ENCODE measurements around the gene SIK2.

SIK2 gene

DNA sequence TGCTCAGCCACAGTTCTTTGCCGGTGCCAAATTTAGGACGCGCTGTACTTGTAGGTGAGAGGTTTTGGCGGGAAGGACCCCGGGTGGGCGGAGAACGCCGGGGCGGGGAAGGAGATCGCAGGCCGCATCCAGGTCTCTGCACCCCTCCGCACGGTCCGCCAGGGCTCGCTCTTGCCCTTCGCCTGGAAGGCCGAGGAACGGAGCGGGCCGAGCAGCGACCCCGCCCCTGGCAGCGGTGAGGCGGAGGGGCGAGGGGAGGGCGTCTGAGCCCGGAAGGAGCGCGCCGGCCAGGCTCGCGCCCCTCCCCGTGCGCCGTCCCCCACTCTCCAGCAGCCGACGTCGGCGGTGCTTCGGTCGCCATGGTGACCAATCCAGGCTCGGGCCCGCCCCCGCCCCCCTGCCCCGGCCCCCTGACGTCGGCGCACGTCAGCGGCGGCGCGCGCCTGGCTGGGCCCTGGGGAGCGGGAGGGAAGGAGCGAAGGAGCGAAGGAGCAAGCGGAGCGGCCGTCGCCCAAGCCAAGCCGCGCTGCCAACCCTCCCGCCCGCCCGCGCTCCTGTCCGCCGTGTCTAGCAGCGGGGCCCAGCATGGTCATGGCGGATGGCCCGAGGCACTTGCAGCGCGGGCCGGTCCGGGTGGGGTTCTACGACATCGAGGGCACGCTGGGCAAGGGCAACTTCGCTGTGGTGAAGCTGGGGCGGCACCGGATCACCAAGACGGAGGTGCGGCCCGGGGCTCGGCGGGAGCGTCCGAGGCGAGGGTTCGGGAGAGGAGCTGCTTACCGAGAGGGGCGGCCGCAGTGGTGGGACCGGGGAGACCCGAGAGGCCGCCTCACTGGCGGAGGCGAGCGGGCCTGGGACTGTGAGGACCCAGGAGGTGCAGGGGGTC, at the start of gene SIK2:
SIK2 (plus strand) TSS at position 471 of the 886 bp plus-strand sequence; CDS start at position 586, 115 bp downstream.
- peak; percentile 67 for DNase-seq (ENCODE audit: low read depth)

DNA sequence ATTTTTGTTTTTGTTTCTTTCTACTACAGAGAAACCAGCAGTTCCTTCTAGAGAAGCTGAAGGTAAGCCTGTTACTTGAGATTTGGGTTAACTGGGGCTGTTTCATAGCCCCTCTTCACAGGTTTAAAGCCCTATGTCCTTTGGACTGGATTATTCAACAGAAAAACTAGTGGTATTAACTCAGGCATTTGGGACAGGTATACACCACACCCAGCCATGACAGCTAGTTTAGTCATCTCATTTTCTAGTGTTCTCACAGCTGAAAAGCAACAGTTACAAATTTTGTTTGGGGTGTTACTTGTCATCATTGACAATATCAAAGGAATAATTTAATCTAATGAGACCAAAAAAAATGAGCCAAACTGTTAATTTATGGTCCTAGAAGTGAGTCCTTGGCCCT, 47.7 kb upstream of the SIK2 start:
- no peak for DNase-seq (ENCODE audit: low read depth)

DNA sequence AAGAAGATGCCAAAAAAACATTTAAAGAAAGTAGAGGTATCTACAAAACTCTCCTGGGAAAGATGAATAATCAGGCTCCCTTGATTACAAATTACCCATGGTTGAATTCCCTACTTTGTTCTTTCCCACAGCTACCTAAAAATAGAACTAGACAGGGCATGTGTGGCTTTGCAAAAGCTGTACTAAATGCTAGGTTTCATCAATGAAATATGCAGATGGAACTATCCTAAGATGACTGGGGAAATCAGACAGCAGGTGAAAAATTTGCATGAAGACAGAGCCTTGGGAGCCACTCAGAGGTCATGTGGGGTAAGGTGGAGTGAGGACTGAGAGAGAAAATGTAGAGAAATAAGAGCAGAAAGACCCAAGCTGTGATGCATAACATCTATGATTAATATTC, 47.0 kb upstream of the SIK2 start:
- DNase-seq (ENCODE audit: low read depth), result no peak

DNA sequence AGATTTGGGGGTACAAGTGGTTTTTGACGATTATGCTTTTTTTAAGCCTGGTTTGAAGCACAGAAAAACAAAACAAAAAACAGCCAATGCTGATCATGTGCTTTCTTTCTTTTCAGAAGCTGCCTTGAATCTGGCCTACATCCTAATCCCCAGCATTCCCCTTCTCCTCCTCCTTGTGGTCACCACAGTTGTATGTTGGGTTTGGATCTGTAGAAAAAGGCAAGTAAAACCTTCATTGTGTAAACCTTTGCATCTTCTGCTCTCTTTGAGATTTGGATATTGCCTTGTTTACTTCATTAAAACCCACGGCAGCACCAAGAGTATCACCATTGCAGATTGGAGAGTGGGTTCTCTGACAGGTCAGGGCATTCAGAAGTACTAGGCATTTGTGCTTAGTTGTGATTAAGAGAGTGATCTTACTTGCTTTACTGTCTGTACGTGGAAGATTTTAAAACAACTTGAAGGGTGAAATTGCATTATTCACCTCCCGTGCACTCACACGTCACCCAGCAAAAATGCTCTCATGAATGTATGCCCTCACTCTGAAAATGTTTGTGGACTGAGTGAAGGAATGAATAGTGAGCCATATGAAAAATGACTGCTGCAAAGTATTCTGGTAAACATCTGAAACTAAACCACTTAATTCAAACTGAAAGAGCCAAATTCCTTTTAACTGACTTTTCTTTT, 44.7 kb upstream of the SIK2 start:
- DNase-seq (ENCODE audit: low read depth), result no peak

DNA sequence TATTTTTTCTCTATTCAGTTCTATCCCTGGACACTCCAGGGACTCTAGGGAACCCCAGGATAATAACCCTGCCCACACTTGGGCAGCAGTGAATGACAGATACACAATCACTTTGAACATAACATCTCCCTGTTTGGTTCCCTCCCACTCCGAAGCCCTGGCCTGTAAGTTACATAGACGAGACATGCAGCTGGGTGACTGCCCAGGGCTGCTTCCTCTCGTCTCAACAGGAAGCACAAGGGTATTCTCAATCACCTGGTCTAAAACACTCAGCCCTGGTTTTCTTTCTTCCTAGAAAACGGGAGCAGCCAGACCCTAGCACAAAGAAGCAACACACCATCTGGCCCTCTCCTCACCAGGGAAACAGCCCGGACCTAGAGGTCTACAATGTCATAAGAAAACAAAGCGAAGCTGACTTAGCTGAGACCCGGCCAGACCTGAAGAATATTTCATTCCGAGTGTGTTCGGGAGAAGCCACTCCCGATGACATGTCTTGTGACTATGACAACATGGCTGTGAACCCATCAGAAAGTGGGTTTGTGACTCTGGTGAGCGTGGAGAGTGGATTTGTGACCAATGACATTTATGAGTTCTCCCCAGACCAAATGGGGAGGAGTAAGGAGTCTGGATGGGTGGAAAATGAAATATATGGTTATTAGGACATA, 42.3 kb upstream of the SIK2 start:
- no peak for DNase-seq (ENCODE audit: low read depth)

DNA sequence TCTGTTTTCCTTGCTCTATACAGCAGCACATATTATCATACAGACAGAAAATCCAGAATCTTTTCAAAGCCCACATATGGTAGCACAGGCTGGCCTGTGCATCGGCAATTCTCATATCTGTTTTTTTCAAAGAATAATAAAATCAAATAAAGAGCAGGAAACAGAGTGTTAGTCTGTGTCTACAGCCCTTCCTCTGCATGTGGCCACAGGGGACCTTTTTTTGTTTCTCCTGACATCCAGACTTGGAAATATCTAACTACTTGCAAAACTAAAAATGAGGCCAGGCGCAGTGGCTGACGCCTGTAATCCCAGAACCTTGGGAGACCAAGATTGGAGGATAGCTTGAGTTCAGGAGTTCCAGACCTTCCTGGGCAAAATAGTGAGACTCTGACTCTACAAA, 41.4 kb upstream of the SIK2 start:
- no peak for DNase-seq (ENCODE audit: low read depth)

DNA sequence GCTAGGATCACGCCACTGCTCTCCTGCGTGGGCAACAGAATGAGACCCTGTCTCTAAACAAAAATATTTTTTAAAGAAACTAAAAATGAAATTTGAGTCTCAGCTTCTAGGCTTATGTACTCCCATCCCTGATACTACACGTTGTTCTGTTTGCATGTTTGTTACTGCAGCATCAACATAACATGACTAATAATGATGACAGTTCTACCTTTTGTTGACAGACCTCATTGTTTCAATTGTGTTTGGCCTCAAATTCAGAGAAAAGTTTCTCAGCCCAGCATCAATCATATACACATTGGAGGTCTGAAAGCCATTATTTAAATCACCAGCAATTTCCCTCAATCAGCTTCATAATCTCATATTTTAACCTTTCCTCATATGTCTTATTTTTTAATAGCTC, 40.9 kb upstream of the SIK2 start:
- no peak for DNase-seq (ENCODE audit: low read depth)

DNA sequence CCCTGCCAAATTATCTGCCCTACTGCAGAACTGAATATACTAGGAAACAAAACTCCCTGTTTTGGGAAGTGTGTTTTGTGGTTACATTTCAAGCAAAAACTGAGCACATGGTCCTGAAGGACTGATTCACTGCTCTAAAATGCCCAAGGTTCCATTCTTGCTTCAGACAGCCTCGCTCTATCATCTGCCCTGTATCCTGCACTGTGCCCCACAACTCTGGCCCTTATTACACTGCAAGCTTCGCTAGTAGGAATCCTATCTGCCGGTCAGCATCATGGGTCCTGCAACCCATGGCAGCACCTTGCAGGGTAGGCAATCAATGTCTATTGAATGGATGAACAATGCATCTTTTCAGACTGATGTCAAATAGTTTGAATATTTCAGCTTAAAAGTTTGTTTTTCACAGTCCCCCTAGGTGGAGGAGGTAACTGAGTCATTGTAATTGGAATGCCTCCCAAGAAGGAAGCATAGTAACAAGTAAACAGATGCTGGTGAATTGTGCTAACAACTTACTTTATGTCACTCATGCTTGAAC, 40.4 kb upstream of the SIK2 start:
- DNase-seq (ENCODE audit: low read depth), result no peak

DNA sequence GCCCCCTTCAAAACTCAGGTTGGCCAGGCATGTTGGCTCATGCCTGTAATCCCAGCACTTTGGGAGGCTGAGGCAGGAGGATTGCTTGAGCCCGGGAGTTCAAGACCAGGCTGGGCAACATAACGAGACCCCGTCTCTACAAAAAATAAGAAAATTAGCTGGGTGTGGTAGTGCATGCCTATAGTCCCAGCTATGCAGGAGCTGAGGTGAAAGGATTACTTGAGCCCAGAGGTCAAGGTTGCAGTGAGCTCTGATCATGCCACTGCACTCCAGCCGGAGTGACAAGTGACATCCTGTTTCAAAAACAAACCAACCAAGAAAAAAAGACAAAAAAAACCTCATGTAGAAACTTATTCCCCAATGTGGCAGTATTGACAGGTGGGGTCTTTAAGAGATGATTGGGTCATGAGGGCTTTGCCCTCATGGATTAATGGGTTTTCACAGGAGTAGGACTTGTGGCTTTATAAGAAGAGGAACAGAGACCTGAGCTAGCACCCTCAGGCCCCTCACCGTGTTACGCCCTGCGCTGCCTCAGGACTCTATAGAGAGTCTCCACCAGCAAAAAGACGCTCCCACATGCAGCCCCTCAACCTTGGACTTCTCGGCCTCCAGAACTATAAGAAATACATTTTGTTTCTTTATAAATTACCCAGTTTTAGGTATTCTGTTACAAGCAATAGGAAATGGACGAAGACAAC, 39.4 kb upstream of the SIK2 start:
- no peak for DNase-seq (ENCODE audit: low read depth)

DNA sequence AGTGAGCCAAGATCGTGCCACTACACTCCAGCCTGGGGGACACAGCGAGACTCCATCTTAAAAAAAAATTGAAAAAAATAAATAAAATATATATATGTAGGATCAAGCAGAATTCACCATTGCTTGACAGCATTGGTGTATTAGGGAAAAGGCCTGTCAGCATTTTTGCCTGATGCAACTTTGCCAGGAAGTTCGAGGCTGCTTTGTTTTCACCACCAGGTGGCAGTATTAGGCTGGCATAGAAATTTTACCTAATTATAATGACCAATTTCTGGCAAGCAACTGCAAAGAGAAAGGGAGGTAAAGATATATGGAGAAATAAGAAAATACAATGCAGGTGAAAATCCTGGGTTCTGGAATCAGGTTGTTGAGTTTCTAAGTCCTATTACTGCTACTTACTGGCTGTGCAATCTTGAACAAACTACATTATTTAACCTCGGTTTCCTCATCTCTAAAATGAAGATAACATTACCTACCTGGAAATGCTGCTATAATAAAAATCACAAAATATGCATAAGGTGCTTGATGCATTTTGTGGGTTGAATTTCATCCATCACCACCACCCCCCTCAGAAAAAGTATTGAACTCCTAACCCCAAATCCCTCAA, 37.0 kb upstream of the SIK2 start:
- peak; percentile 37 for DNase-seq (ENCODE audit: low read depth)

DNA sequence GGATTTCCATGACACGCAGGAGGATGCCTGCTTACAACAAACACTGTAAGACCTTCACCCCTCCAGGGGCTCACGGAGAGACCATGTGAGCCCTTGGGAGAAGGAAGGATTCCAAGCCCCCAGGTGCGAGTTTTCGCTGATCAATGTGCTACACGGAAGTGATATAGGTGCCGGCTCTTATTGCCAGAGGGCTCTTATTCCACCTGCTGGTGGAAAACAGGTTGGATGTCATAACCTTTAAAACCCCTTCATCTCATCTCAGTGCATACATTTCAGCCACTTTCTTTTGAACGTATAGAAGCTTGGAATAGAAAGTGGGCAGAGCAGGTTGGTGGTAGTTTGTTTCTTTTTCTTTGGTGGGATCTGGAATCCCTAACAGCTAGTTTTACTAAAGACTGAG, 35.9 kb upstream of the SIK2 start:
- no peak for DNase-seq (ENCODE audit: low read depth)

DNA sequence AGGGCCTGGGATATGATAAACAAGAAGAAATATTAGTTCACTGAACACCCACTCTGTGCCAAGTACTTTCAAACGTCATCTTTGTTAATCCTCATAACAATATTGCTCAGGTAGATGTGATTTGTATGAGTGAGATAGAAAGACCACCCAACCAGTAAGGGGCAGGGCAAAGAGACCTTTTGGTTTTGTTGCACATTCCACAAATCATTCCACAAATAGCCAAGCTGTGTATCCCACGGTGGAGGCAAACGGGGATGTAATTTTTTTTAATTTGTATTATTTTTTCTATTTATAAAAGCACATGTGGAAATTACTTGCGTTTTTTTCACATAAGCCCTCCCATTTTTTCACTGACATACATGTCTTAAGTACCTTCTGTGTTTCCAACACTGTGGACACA, 32.8 kb upstream of the SIK2 start:
- no peak for DNase-seq (ENCODE audit: low read depth)

DNA sequence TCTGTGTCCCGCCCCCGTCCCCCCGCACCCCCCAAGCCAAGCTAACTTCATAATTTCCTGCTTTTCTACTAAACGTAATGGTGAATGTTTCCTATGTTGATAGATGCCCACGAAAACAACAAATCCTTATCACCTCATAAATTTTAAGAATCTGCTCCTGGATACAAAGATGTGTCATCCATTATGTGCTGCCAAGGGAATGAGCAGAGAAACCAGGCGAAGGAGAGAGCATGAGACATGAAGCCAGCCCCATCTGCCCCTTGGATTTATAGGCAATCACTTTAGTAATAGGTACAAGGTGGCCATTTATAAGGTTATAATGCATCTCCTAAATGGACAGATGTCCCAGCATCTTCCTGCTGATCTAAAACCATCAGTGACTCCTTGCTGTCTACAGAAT, 31.5 kb upstream of the SIK2 start:
- DNase-seq (ENCODE audit: low read depth), result no peak

DNA sequence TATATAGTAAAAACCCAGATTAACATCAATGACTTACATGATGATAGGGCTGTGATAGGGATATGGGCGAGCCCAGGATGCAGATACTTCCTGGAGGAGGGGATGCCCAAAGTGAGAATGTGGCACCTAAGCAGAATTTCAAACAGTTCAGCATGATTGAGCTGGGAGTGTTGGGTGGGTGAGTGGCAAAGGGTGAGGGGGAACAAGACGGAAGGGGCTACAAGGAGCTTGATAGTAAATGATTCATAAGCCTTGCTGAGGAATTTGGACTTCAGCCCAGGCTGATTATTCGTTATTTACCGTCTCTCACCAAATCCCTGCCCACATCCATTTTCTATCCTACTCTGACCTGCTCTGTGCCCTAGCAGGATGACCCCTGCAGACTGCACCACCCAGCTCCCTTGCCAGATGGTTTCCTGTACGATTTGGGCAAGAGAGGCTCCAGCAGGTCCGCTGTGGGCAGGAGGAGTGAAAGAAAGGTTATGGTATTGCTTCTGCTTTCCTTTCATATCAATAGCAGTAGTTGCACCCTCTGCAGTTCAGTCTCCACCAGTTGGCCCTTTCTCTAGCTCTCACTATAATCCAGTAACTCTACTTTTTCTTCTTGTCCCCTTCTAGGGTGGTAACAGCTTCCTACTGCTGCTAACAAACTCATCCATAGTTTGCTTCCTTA, 30.3 kb upstream of the SIK2 start:
- DNase-seq (ENCODE audit: low read depth), result no peak

DNA sequence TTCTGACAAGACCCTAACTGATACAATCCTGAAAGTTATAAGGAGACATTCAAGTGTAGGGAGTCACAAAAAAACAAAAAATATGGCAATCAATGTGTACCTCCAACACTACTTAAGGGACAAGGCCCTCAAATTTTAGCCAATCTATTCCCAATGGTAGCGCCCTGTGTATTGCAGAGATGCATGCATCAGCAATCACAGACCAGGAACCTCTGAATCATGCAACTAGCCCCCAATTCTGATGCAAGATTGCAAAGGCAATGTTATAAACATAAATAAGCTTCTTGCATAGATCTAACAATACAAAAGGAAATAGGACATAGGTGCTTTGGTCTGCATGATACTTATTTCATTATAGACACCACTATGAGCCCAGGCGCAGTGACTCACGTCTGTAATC, 29.7 kb upstream of the SIK2 start:
- DNase-seq (ENCODE audit: low read depth), result no peak

DNA sequence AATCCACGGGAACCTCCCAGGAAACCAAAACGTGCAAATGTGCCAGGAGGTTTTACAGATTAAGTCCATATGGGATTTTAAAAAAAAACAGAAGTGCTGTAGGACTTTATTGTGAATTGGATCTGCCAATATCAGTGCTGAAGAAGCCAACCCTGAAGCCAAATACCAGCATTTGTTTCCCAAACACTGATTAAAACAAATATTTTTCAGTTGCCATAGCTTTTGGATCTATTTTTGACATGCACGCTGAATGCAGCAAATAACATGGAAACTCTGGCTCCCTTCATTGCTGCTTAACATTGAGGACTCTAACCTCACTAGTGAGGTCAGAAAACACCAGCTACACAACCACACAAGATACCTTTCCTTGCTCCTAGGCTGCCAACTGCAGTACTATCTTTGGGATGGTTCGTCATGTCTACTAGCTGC, 28.4 kb upstream of the SIK2 start:
- no peak for DNase-seq (ENCODE audit: low read depth)

DNA sequence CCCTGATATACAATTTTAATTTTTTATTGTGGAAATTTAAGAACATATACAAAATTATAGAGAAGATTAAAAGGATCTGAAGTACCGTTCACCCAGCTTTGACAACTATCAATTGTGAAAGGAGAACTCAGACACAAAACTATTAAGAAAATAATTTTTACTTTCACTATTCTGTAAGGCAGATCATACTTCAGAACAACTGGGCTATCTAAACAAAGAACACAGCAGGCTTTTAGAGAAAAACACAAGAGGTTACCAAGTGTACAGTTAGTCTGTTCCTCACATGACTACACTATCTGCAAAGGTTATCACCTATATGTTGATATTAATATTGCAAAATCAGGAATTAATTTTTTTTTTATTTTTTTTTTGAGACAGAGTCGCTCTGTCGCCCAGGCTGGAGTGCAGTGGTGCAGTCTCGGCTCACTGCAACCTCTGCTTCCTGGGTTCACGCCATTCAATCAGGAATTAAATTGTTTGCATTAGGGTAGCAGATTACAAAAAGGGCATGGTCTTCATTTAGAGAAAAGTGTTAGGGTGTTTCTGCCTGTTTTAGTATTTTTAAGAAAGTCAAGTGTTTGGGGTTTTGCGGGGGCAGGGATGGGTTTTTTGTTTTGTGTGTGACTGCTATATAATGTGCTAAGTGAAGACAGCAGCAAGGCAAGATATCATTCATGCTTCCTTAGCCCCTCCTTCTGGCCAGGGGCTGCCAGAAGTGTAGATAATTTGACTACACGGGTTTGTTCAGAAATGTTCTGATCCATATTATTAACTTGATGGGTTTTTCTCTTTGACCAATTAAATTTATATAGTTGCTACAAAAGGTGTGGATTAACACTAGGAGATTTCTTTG, 27.6 kb upstream of the SIK2 start:
- DNase-seq (ENCODE audit: low read depth), result no peak

DNA sequence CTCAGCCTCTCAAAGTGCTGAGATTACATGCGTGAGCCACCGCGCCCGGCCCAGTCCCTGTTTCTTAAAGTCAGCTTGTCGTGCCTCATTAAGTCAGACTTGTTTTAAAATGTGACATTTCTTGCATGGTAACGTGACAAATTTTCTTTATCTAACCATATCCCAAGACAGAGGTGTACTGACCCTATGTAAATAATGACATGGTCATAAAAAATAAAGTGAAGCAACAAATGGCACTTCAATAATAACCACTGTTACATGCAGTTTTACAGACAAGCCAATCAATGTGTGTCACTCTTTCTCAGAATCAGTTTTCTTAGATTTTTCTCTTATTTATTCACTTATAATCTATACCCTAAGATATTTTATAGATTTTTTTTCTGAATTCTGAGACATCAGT, 26.5 kb upstream of the SIK2 start:
- no peak for DNase-seq (ENCODE audit: low read depth)

DNA sequence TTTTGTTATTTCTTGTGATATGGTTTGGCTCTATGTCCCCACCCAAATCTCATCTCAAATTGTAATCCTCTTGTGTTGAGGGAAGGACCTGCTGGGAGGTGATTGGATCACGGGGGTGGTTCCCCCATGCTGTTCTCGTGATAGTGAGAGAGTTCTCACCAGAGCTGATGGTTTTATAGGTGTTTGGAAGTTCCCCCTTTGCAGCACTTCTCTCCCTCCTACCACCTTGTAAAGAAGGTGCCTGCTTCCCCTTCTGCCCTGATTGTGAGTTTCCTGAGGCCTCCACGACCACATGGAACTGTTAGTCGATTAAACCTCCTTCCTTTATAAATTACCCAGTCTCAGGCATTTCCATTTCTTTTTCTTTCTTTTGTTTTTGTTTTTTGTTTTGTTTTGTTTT, 24.4 kb upstream of the SIK2 start:
- no peak for DNase-seq (ENCODE audit: low read depth)

DNA sequence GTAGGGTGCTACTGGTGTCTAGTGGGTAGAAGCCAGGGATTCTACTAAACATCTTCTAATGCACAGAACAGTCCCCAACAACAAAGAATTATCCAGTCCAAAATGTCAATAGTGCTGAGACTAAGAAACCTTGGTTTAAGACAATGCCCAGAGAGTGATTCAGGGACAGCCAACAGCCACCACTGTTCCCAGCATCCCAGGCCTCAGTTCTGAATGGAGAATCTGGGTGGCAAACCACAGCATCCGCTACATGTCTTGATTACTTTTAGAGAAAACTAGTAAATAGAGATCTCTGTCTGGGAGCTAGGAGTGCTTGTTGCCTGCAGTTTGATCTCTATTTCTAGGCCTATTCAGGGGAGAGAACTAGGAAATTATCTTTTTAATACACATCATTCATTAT, 20.9 kb upstream of the SIK2 start:
- DNase-seq (ENCODE audit: low read depth), result no peak

Data from stimulated activated CD8-positive, alpha-beta memory T cell treated with anti-CD3 and anti-CD28 coated beads, Interleukin-15, amount 100 ng/mL, for 1 hour (primary cell).